PC-3 (cell line): ENCODE measurements around the gene TNFSF10. TPM values are rescaled to one million over a fixed set of nuclear protein-coding genes. Genes with fewer than 3 reads are reported as not detected.

Experiments used
- total RNA-seq: library from RNA; depleted of rRNA; stranded (reverse); fragments of >200 nt; gene quantifications from 2 replicates; pipeline ENCODE4 v1.2.3, GENCODE V29; 2014; rRNA removed

TNFSF10 gene
- total RNA-seq, 1 experiment from 2014 or later: 0.58 TPM

Other genes with a start within 250 kb of the TNFSF10 start
- gene GHSR, start 75.0 kb downstream of the TNFSF10 start, total RNA-seq: not detected in 2 replicates
- gene NCEH1, start 187.6 kb upstream of the TNFSF10 start, total RNA-seq: 28.2 and 33.9 TPM in 2 replicates
- gene ECT2, start 227.3 kb upstream of the TNFSF10 start, total RNA-seq: 66.9 and 77.4 TPM in 2 replicates